ENCODE measurements around the gene ATL3.

DNA sequence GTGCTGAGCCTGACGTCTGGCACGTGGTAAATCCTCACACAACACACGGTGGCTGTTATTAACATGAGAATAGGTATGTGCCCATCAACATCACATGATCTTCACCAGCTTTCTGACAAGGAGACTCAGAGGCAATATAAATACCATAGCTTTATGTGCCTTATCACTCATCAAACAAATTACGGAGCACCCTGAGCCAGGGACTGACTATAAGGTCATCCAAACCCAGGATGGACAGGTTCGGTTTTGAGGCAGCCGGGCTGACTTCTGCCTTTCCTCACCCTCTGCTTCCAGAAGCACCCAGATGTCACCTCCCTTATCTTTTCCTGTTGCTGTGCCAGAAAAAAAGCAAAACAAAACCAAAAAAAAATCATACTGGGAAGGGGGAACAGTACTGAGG lies 51.2 kb downstream of the ATL3 start:
- TF ChIP-seq, protein P1, sequence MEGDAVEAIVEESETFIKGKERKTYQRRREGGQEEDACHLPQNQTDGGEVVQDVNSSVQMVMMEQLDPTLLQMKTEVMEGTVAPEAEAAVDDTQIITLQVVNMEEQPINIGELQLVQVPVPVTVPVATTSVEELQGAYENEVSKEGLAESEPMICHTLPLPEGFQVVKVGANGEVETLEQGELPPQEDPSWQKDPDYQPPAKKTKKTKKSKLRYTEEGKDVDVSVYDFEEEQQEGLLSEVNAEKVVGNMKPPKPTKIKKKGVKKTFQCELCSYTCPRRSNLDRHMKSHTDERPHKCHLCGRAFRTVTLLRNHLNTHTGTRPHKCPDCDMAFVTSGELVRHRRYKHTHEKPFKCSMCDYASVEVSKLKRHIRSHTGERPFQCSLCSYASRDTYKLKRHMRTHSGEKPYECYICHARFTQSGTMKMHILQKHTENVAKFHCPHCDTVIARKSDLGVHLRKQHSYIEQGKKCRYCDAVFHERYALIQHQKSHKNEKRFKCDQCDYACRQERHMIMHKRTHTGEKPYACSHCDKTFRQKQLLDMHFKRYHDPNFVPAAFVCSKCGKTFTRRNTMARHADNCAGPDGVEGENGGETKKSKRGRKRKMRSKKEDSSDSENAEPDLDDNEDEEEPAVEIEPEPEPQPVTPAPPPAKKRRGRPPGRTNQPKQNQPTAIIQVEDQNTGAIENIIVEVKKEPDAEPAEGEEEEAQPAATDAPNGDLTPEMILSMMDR (IDR thresholded peaks at IDR 0.05), result no peak
- TF ChIP-seq POLR2A (IDR thresholded peaks at IDR 0.05), result no peak
- no peak for TF ChIP-seq EP300 (IDR thresholded peaks at IDR 0.05)

Measured in tibial nerve (tissue), 4 donors.